Keratinocyte (primary cell): Measurements from ENCODE around the gene DNAJB14.

Source experiments
- CTCF ChIP-seq, 3 experiments: IDR thresholded peaks in 1 of 3; conservative IDR thresholded peaks in 1 of 3; optimal IDR thresholded peaks in 1 of 3; 2 replicates in 2 of 3; 3 replicates in 1 of 3; pipeline versions ENCODE3 to v1.5.1; 2011; ENCODE audit warnings: low read length in 3 of 3, mild to moderate bottlenecking in 3 of 3, moderate library complexity in 2 of 3, control low read depth in 1 of 3, inconsistent platforms in 1 of 3; ENCODE audit not compliant: insufficient read depth in 2 of 3; ENCODE audit errors: extremely low read depth in 1 of 3
- EZH2 ChIP-seq: IDR thresholded peaks from one replicate; pipeline ENCODE4 v1.6.1; 2012; ENCODE audit warnings: inconsistent platforms, mild to moderate bottlenecking, low read length, moderate library complexity

- no peak for TF ChIP-seq CTCF (optimal IDR thresholded peaks at IDR 0.05 in 1 of 3, IDR thresholded peaks at IDR 0.05 in 1 of 3, conservative IDR thresholded peaks at IDR 0.05 in 1 of 3; ENCODE audit: extremely low read depth in 1 of 3, insufficient read depth in 2 of 3, low read length in 3 of 3)
- no peak for TF ChIP-seq EZH2
Observed at GRCh38 chr4:99966692-99967091, 20.3 kb upstream of the DNAJB14 start.
